Esophagus squamous epithelium (tissue), 5 donors: ENCODE data around the gene SEC22C. TPM values are rescaled to one million over a fixed set of nuclear protein-coding genes. Genes with fewer than 3 reads are reported as not detected.

Experiments used
- DNase-seq: peaks from one replicate; lab custom pipeline; 2025; lab: John Stamatoyannopoulos, UW
- H3K27ac ChIP-seq, 4 donors: fragments of 200-600 bp; sonication (generic); one replicate each; pipeline ENCODE4 v1.5.1; 2016 to 2019; ENCODE audit warnings: mild to moderate bottlenecking in 1 of 4
- H3K27me3 ChIP-seq, 4 donors: fragments of 200-600 bp; sonication (generic); 1 replicate in 3 of 4; 2 replicates in 1 of 4; pipeline versions ENCODE4 v1.5.1 to v1.6.0; 2017 to 2021; ENCODE audit warnings: antibody characterized with exemption in 1 of 4
- H3K36me3 ChIP-seq, 3 donors: fragments of 200-600 bp; sonication (generic); one replicate each; pipeline ENCODE4 v1.5.1; 2016 to 2019
- H3K4me1 ChIP-seq, 3 donors: fragments of 200-600 bp; sonication (generic); one replicate each; pipeline ENCODE4 v1.5.1; 2017 to 2019
- H3K4me3 ChIP-seq, 4 donors: fragments of 200-600 bp; sonication (generic); 1 replicate in 3 of 4; 2 replicates in 1 of 4; pipeline ENCODE4 v1.5.1; 2016 to 2019; ENCODE audit warnings: mild to moderate bottlenecking in 2 of 4, moderate library complexity in 1 of 4
- H3K9me3 ChIP-seq, 3 donors: fragments of 200-600 bp; sonication (generic); one replicate each; pipeline ENCODE4 v1.5.1; 2016 to 2019
- POLR2A ChIP-seq, 4 donors: fragments of 450-650 bp; IDR thresholded peaks; one replicate each; pipeline ENCODE4 v1.6.1; 2017; ENCODE audit warnings: antibody characterized with exemption in 4 of 4, mild to moderate bottlenecking in 4 of 4, moderate library complexity in 3 of 4
- WGBS, 2 donors: methylation state at CpG; one replicate each; pipeline ENCODE4 v1.1.5; 2018; 5-methylcytosine and 5-hydroxymethylcytosine counted together
- intact Hi-C: fragments of 100-400 bp; cut with DNase I; formaldehyde crosslinking; loops from one replicate; pipeline ENCODE4 v1.15.0; 2022
- total RNA-seq, 4 donors: library from RNA; depleted of rRNA; stranded (reverse); fragments of >200 nt; gene quantifications; one replicate each; pipeline ENCODE4 v1.1.0, GENCODE V29; 2016
- TF ChIP-seq, protein P1 (sequence below), 6 experiments: fragments of 450-650 bp in 4 of 6; fragments of 200-600 bp in 2 of 6; sonication (generic) in 2 of 6; IDR thresholded peaks; one replicate each; pipeline ENCODE4 v1.5.1; 2016 to 2019; ENCODE audit warnings: antibody characterized with exemption in 6 of 6, mild to moderate bottlenecking in 4 of 6, moderate library complexity in 4 of 6
- donor health status: DM: yes; HTN: yes; CAD: no.

Gene SEC22C
- total RNA-seq, 4 donors from 2014 or later, result 8.8 to 38.5 (median 26.2) TPM

DNA sequence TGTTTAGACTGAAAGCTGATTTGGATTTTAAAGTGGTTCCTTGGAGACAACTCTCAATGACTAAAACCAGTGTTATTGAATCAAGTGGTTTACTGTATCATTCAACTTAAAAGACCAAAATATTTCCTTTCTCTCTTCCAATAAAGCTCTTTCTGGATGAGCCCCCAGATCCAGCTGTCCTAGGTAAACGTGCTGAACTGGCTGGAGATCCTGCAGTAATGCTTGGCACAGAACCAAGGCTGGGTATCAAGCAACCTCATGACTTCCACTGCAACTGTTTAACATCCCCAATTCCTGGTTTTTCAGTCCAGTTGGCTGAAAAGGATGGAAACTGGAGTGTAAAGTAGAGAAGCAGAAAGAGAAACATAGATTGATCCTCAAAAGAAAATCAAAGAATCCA lies 28.9 kb downstream of the SEC22C start:
- WGBS, 2 donors, result 47 to 56% methylated on average over 1 of the region's 1 CpG

GRCh38 chr3:42550250-42550649 lies 31.5 kb downstream of the SEC22C start:
- Histone ChIP-seq H3K9me3 (no peaks in the 10 kb centered on the region), H3K27ac (no peak overlapping the region), H3K4me3 (no peak overlapping the region), H3K36me3 (peaks cover 0 to 69% (median 0%) of the 10 kb centered on the region in 3 donors), H3K4me1 (peaks cover 0 to 24% (median 4%) of the 10 kb centered on the region in 3 donors), H3K27me3 (no peaks in the 10 kb centered on the region)
- no peak for DNase-seq
- intact Hi-C loops, result no loop called here
- WGBS, 2 donors, result 87 to 92% methylated on average over 1 of the region's 1 CpG
- TF ChIP-seq POLR2A (IDR thresholded peaks at IDR 0.05), result no peak
- TF ChIP-seq, protein P1, sequence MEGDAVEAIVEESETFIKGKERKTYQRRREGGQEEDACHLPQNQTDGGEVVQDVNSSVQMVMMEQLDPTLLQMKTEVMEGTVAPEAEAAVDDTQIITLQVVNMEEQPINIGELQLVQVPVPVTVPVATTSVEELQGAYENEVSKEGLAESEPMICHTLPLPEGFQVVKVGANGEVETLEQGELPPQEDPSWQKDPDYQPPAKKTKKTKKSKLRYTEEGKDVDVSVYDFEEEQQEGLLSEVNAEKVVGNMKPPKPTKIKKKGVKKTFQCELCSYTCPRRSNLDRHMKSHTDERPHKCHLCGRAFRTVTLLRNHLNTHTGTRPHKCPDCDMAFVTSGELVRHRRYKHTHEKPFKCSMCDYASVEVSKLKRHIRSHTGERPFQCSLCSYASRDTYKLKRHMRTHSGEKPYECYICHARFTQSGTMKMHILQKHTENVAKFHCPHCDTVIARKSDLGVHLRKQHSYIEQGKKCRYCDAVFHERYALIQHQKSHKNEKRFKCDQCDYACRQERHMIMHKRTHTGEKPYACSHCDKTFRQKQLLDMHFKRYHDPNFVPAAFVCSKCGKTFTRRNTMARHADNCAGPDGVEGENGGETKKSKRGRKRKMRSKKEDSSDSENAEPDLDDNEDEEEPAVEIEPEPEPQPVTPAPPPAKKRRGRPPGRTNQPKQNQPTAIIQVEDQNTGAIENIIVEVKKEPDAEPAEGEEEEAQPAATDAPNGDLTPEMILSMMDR (IDR thresholded peaks at IDR 0.05), result no peak

More for the DNA sequence above, 28.9 kb downstream of the SEC22C start:
- H3K36me3 ChIP-seq, result peaks cover 8 to 95% (median 16%) of the 10 kb centered on the region in 3 donors
- TF ChIP-seq, protein P1 (IDR thresholded peaks at IDR 0.05), result no peak
- TF ChIP-seq POLR2A (IDR thresholded peaks at IDR 0.05), result no peak
- H3K27ac ChIP-seq, result no peak overlapping the region
- no peaks in the 10 kb centered on the region for H3K9me3 ChIP-seq
- no peak for DNase-seq
- no peak overlapping the region for H3K4me3 ChIP-seq
- H3K27me3 ChIP-seq, result no peaks in the 10 kb centered on the region
- intact Hi-C loops, result no loop called here
- H3K4me1 ChIP-seq, result no peaks in the 10 kb centered on the region

- Histone ChIP-seq H3K27ac (no peak overlapping the region), H3K4me3 (no peak overlapping the region), H3K27me3 (no peaks in the 10 kb centered on the region), H3K4me1 (peaks cover 0 to 35% (median 4%) of the 10 kb centered on the region in 3 donors), H3K36me3 (peaks cover 0 to 58% (median 0%) of the 10 kb centered on the region in 3 donors), H3K9me3 (no peaks in the 10 kb centered on the region)
- WGBS, 2 donors, result 100% methylated on average over 2 of the region's 2 CpGs; no CpG with 5 or more reads in 1 of the 2 donors
- no peak for TF ChIP-seq POLR2A (IDR thresholded peaks at IDR 0.05)
- TF ChIP-seq, protein P1 (IDR thresholded peaks at IDR 0.05), result no peak
- no peak for DNase-seq
- intact Hi-C loops, result no loop called here
Measured at GRCh38 chr3:42549131-42549530, 32.6 kb downstream of the SEC22C start.

- intact Hi-C loops, result no loop called here
- H3K36me3 ChIP-seq, result peaks cover 0 to 41% (median 0%) of the 10 kb centered on the region in 3 donors
- H3K27me3 ChIP-seq, result no peaks in the 10 kb centered on the region
- peak overlapping the region in 1 of 4 donors; percentile 48 for H3K27ac ChIP-seq
- no peaks in the 10 kb centered on the region for H3K9me3 ChIP-seq
- no peak for DNase-seq
- H3K4me3 ChIP-seq, result no peak overlapping the region
- 62 to 69% methylated on average over 2 of the region's 7 CpGs for WGBS, 2 donors
- peaks cover 0 to 45% (median 4%) of the 10 kb centered on the region in 3 donors for H3K4me1 ChIP-seq
- TF ChIP-seq POLR2A (IDR thresholded peaks at IDR 0.05), result no peak
- TF ChIP-seq, protein P1 (IDR thresholded peaks at IDR 0.05), result peak; percentile 83 to 97 (median 88)
Measured at GRCh38 chr3:42547401-42547945, 34.3 kb downstream of the SEC22C start.

- H3K9me3 ChIP-seq, result no peaks in the 10 kb centered on the region
- peaks cover 0 to 34% (median 0%) of the 10 kb centered on the region in 3 donors for H3K36me3 ChIP-seq
- no peaks in the 10 kb centered on the region for H3K27me3 ChIP-seq
- no peak for DNase-seq
- TF ChIP-seq, protein P1 (IDR thresholded peaks at IDR 0.05), result no peak
- TF ChIP-seq POLR2A (IDR thresholded peaks at IDR 0.05), result no peak
- intact Hi-C loops, result no loop called here
- H3K4me3 ChIP-seq, result no peak overlapping the region
- H3K27ac ChIP-seq, result peak overlapping the region in 1 of 4 donors; percentile 48
- WGBS, 2 donors, result 58 to 75% methylated on average over 3 of the region's 3 CpGs
- H3K4me1 ChIP-seq, result peaks cover 0 to 45% (median 4%) of the 10 kb centered on the region in 3 donors
Measured at GRCh38 chr3:42546691-42547213, 35.0 kb downstream of the SEC22C start.
